BLaER1 (cell line): ENCODE measurements around the gene ACSL1.

ENCODE experiments used
- H3K27ac ChIP-seq: shearing (Covaris generic); formaldehyde crosslinking; 2 replicates; pipeline ENCODE4 v1.8.1; 2022
- H3K27me3 ChIP-seq: shearing (Covaris generic); formaldehyde crosslinking; 2 replicates; pipeline ENCODE4 v1.8.1; 2022
- H3K36me3 ChIP-seq: shearing (Covaris generic); formaldehyde crosslinking; 2 replicates; pipeline ENCODE4 v1.8.1; 2022
- H3K4me1 ChIP-seq: shearing (Covaris generic); formaldehyde crosslinking; 2 replicates; pipeline ENCODE4 v1.8.1; 2022
- H3K4me2 ChIP-seq: shearing (Covaris generic); formaldehyde crosslinking; 2 replicates; pipeline ENCODE4 v1.8.1; 2022
- H3K4me3 ChIP-seq: shearing (Covaris generic); formaldehyde crosslinking; 2 replicates; pipeline ENCODE4 v1.8.1; 2022
- H3K9ac ChIP-seq: shearing (Covaris generic); formaldehyde crosslinking; 2 replicates; pipeline ENCODE4 v1.8.1; 2022
- H3K9me3 ChIP-seq: shearing (Covaris generic); formaldehyde crosslinking; 2 replicates; pipeline ENCODE4 v1.8.1; 2022
- H4K20me1 ChIP-seq: shearing (Covaris generic); formaldehyde crosslinking; 2 replicates; pipeline ENCODE4 v1.8.1; 2022
- Cebpa-rat ChIP-seq: shearing (Covaris generic); IDR thresholded peaks from 2 replicates; pipeline ENCODE4 v1.8.1; 2022

Gene ACSL1

DNA sequence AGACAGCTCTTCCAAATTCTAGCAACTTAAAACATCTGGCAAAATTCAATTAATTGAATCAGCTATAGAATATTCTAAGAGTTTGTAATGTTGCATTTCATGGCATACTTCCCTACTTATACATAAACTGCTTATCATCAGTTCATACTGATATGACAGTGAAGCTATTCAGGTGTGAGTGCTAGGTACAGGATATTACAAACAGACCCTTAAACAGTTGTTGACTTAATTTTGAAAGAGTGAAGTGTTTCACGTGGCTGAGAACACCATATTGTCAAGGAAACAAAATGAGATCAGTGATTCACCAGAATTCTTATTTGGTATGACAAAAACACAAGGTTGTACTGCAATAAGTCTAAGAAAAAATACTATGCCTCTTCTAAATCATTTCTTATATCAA lies 119.3 kb downstream of the ACSL1 start:
- Histone ChIP-seq H3K4me2 (no peak overlapping the region), H3K4me1 (no peaks in the 10 kb centered on the region), H3K27ac (no peak overlapping the region), H3K9me3 (peaks cover 7% of the 10 kb centered on the region; the same call in 1 of the 2 replicates), H4K20me1 (peaks cover 9% of the 10 kb centered on the region; the same call in 1 of the 2 replicates), H3K27me3 (no peaks in the 10 kb centered on the region), H3K36me3 (peaks cover 91% of the 10 kb centered on the region), H3K9ac (no peak overlapping the region), H3K4me3 (no peak overlapping the region)
- no peak for TF ChIP-seq Cebpa-rat

DNA sequence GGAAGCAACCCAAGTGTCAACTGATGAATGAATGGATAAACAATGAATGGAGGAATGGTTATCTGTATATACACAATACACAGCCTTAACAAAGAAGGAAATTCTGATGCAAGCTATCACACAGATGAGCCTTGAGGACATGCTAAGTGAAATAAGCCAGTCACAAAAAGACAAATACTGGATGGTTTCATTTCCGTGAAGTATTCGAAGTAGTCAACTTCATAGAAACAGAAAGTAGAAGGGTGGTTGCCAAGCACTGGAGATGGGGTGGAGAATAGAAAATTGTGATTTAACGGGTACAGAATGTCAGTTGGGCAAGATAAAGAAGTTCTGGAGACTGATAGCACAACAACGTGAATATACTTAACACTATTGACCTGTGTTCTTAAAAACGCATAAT lies 120.1 kb downstream of the ACSL1 start:
- Histone ChIP-seq H3K4me2 (no peak overlapping the region), H3K4me3 (no peak overlapping the region), H4K20me1 (peaks cover 9% of the 10 kb centered on the region; the same call in 1 of the 2 replicates), H3K27ac (no peak overlapping the region), H3K9ac (no peak overlapping the region), H3K27me3 (no peaks in the 10 kb centered on the region), H3K36me3 (peaks cover 91% of the 10 kb centered on the region), H3K4me1 (no peaks in the 10 kb centered on the region), H3K9me3 (peaks cover 7% of the 10 kb centered on the region; the same call in 1 of the 2 replicates)
- no peak for TF ChIP-seq Cebpa-rat
